Activated CD8-positive, alpha-beta memory T cell treated with anti-CD3 and anti-CD28 coated beads for 4 hours (primary cell): ENCODE results near the gene ALDH3B2.
"Not testable (repeated sequence)": the region's sequence is repeated elsewhere in the genome, so short reads cannot be mapped to it uniquely, and the experiment has no call there.

Experiments used
- DNase-seq, 2 donors: peaks; one replicate each; pipeline ENCODE4 v3.0.0-alpha.2; 2020; ENCODE audit warnings: low read depth in 2 of 2

ALDH3B2 gene

DNA sequence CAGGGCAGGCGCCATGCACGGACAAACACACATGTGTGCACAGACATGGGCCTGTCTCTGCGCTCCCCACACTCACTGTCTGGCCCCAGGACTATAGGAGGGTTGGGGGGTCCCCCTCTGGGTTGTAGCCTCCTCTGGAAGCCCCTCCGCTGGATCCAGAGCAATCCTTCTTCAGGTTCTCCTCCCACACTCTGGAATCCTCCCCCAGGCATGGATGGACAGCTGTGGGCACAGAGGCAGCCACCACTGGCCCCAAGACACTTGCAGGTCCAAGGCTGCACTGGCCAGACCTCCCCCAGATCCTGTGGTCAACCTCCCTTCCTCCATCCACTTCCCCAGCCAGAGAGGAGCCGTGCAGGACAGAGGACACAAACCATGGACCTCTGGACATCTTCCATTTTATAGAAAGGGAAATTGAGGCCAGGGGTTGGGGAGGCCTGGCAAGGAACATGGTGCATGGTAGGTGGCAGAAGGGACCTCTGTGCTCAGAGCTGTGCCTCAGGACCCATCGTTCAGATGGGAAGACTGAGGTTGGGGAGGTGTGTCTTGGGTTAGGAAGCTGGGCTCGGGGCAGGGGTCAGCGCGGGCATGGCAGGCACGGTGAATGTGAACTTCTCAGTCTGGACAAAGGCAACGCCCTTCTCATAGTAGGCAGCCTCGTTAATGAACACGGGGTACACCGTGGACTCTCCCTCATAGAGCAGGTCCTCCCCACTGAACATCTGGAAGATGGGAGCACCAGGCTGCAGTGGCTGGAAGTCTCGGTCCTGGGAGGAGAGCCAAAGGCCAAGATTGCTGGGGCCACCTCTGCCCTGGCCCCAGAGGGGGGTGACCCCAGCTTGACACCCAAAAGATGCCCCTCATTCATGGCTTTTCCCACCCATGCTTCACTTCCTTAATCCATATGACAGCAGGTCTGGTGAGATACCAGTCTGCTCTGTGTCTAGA, 32.0 kb downstream of the ALDH3B2 start:
- DNase-seq: no peak

DNA sequence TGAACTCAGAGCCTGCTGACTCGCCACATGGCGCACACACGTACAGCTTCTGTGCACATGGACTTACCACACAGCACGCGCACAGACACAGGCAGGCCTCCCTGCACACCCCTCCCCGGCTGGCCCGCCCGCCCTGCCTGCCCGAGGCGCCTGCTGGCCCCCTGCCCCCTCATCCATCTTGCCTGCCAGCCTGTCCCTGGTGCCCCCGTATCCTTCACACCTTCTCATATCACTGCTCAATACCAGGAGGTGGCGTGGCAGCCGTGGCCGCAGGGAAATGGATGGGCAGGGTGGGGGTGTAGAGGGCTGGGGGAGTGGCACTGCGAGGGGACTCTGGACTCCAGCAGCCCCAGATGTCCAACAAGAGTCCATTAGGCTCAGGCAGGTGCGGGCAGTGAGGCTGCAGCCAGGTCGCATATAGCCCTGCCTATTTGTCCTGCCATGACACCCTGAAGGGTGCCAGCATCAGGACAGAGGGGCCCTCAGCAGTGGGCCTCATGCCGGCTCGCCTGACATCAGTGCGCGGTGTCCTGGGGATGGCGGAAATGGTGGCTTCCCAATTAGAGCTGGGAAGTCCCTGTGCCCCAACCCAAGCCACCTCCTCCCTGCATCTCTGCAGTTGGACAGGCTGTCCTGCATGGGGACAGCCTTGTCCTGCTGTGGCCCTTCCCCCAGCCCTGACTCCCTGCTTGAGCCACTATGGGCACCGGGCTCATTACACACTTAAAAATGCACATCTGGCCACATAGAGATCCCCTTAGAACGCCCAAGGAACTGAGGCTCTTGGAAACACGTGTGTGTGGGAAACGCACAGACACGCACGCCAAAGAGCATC, 32.9 kb downstream of the ALDH3B2 start:
- DNase-seq: no peak

DNA sequence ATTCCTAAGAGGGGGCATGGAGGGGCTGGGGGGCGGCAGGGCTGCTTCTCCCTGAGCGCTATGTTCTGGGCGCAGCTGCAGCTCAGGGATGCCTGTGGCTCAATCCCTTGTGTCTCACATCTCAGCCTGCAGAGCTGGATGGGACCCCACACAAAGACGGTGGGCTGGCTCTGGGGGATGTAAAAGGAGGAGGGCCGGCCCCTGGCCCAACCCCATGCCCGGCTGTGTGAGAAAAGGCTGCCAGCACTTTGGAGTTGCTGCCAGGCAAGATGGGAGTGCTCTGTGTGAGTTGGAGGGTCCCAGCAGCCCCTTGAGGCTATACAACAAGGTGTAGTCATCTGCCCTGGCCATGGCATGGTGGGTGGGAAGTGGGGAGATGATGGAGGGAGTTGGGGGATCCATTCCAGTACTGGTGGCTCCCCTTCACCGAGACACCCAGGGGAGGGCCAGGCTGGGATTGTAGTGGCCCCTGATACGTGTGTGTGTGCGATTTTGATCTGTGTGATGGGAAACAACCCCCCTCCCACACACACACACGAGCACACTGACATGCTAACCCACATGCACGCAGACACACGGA, 33.6 kb downstream of the ALDH3B2 start:
- DNase-seq: no peak

DNA sequence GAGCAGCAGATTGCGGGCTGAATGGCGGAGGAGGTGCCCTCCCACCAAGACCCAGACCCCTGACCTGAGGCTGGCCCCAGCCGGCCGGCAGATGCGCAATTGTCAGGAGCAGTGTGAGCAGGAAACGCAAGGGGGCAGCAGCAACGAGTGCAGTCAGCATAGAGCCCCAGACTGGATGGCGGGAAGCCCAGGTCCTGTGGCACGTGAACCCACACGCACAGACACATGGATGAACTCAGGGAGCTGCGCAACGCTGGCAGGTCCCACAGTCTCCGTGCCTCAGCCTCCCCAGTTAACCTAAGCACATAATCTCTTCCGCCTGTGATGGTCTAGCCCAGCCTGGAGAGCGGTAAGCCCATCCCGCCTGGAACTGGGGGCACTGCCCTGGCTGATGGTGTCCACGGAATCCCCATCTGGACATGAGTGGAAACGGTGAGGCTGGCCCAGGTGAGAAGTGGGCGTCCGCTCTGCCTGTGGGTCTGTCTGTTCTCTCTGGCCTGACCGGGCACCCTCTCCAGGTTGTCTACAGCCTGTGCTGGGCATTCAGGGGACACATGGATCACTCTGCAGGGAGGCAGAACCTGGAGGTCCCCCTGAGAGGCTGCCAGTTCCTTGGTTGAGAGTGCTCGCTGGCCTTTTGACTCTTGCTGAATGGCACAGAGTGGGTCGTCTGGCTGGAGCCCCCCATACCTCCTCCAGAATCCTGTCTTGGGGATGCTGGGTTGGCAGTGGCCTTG, 34.2 kb downstream of the ALDH3B2 start:
- no peak for DNase-seq

DNA sequence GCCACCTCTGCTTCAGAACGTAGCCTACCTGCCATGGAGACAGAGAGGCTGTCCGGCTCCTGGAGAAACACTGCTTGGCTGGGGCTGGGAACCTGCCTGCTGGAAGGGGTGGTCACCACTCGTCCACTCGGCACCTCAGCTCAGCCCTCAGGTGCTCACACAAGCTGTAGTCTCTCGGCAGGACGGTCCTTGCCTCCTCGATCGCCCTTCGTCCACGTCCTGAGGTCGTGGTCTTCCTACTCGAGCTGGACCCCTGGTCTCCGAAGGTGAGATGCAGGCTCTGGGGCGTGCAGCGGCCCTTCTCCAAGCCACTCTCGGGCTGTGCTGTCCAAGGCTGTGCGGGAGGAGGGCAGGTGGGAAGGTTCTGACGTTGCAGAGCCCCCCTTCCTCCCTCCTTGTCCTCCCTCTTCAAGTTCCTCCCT, 35.0 kb downstream of the ALDH3B2 start, which contains the start of gene TBX10:
TSS of gene TBX10 (minus strand) at position 326 of the 422 bp plus-strand sequence. CDS start at position 35, 291 bp downstream.
- no peak for DNase-seq

DNA sequence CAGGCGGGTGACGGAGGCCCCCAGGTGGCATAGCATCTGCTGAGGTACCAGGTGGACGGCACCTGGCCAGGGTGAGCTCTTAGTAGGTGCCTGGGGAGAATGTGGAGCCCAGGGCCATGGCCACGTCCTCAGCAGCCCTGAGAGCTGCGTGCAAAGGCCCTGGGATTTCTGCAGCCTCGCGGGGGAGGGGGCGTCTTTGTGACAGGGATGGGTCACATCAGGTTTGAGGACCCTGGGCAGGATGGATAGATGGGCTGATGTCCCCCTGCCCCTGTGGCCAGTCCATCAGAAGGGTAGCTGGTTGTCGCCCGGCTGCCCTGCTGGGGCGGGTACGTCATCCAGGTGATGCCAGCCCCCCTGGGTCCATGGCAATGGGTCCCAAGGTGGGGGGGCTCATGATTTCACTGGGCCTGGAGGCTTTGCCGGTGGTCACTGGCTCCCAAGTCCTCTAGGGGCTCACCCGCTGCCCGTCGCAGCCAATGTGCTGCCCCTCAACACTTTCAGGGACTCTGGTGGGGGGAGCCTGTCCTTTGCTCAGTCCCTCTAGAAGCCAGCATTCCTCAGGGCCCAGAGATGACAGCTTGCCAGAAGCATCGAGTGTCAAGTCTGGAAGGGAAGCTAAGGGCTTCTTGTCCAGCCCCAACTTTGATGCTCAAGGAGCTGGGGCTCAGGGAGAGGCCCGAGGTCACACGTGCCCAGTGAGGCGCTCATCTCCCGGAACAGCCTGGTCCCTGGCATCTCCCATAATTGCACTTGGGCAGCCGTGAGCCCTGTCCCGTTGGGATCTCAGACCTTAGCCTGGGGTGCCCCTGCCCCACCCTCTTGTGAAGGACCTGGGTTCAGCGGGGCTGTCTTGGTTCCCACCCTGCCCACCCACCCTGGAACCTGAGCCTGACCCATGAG, 35.6 kb downstream of the ALDH3B2 start:
- DNase-seq: no peak

DNA sequence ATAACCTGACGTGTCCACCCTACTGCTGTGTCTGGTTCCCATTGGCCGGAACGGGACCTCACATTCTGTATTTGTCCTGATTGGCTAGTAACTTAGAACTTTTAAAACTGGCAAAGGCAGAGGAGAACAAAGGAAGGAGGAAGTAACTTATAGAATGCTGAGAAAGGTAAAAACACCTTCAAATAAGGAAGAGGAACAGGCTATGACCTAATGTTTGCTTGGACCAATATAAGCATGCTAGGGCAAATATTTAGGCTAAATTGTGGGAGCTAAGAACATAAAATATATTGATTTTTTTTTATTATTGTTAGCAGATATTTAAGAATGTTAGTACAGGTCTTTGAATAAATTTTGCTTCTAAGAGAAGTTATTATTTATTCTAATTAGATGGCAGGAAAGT, 37.0 kb downstream of the ALDH3B2 start:
- not testable (repeated sequence) for DNase-seq

DNA sequence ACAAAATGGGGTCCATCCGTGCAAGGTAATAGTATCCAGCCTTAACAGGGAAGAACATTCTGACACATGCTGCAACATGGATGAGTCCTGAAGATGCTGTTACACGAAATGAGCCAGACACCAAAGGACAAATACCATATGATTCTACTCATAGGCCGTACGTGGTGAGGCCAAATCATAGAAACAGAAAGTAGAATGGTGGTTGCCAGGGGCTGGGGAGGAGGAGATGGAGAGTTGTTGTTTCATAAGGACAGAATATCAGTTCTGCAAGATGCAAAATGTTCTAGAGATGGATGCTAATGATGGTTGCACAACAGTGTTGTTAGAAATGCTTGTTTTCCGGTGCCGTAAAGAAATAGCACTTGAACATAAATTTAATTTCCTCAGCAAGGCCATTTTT, 37.5 kb downstream of the ALDH3B2 start:
- DNase-seq: no peak

DNA sequence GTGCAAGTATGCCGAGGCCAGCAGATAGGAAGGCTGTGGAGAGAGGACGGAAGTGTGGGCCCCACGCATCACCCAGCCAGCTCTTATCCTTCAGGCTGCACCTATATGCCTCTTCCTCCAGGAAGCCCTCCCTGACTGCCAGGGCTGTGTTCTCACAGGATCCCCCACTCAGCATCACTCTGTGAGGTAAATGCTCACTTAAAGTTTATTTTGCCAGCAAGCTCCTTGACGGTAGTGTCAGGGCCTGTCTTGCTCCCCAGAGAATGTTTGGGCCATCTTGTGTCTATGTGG, 39.2 kb downstream of the ALDH3B2 start:
- DNase-seq: no peak

DNA sequence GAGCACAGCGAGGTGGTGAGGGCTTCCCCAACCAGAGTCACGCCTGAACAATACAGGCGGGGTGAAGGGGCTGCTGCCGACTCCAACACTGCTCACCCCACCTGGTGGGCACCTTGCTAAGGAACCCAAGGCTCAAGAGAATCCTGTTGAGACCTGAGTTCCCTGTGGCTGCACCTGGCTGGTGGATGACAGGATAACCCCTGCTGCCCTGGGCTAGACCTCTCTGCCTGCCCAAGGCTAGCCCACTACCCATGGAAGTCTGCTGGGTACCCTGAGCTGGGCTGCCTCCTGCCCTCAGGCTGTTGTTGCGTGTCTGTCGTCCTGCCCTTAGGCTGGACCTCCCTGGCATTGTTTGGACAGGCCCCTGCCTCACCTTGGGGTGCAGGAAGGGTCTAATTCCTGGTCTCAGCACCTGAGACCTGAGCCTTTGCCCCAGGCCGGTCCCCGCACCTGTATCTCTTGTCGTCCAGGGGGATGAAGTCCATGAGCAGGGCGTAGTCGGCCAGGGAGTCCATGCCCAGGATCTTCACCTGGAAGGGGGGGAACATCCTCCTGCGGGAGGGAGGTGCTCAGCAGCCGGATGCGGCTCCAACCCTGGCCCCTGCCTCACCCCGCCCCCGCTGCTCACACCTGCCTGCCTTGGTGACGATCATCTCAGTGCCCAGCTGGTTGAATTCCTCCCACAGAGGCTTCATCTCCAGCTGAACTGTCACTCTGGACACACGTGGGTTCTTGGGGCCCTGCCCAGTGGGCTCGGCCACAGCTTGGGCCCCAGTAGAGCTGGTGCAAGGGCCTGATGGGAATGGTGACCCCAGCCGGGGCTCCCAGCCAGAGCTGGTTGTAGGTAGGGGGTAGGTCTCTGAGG, 39.8 kb downstream of the ALDH3B2 start:
- DNase-seq: no peak

DNA sequence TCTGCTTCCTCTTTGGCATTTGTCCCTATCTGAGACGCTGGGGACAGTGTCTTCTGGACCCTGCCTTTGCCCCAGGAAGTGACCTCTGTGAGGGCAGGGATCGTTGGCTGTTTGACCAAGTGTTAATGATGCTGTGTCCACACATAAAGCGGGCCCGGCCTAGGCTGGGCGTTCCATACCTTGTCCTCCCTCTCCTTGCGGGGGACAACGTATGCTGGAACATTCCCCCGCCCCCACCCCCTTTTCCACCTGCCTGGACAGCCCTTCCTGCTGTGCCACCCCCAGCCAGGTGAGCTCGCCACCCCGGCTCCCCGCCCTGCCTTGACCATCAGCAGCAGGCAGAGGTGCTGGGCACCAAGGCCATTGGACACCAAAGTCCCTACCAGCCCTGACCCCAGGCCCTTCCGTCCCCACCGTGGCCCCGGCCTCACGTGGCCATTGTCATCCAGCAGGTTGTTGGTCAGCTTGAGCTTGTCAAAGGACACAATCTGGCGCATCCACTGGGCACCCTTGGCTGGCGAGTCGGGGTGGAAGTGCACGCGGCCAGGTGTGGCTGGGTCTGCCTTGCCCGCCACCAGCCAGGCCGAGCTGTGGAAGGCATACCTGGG, 40.6 kb downstream of the ALDH3B2 start:
- DNase-seq: no peak

DNA sequence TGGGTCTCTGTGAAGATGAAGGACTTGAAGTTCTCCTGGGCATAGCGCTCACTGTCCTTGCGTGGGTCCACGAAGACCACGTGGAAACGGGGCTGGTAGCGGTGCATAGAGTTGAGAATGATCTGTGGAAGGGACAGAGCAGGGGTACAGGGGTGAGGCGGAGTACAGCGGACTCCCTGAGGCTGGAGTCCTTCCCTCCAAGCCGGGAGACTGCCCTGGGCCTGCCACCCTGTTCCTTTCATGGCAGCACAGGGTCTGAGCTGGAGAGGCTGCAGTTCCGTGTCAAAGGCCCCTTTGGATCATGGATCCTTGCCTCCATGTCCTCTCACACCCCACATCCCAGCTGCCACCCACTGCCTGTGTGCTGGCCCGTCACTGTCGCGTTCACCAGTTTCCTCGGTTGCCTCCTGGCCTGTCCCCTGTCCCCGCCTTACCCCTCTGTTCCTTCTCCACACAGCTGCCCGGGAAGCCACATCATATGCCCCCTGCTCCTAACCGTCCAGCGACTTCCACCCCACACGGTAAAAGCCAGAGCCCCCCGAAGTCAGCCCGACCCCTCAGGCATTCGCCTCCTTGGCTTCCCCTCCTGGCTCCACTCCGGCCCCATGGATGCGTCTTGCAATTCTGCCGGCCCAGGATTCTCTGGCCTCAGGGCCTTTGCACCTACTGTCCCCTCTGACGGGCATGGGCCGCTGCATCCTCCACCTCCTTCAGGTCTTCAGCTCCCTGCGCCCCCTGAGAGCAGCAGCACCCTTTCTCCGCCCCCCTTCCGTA, 41.3 kb downstream of the ALDH3B2 start:
- DNase-seq: no peak

DNA sequence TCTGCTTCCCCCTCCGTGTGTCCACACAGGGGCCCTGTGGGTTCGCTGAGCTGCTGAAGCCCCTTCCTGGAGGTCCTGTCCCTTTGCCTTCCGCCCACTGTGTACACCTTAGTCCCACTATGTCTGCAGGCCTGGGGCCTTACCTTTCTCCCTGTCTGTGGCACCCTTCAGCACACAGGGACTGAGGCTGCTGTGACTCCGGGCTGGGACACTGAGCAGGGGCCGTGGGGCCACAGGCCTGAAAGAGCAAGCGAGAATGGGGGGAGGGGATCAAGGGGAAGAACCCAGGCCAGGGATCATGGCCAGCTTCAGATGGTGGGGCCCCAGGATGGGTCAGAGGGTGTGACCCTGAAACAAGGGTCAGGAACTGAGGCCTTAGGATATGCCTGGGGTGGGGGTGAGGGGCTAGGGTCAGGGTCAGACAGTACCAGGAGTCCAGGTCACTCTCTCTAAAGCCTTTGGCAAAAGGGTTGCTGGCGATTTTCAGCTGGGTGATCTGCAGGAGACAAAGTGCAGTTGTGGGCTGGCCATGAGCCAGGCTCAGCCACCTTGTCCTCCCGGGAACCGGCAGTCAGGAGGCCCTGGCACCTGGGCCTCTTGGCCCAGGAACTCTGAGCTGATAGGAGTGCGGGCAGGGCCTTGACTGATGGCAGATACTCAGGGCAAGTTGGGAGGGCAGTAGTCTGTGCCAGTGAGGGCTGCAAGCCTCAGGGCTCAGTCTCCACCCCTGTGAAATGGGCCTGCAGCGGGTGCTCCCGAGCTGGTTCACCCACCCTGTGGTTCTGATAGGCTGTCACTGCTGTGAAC, 42.0 kb downstream of the ALDH3B2 start:
- no peak for DNase-seq

DNA sequence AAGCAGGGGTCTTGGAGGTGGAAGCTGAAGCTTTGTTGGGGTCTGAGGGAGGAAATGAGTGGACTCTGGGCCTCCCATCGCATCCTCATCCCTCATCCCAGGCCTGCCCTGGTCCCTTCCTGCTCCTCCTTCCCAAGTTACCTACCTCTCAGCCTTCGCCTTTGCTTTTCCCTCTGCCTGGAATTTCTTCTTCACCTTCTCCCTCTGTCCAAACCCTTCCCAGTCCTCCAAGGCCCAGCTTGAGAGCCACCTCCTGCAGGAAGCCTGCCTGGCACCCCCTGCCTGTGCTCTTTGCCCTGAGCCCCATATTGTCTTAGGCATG, 42.6 kb downstream of the ALDH3B2 start:
- DNase-seq: no peak

DNA sequence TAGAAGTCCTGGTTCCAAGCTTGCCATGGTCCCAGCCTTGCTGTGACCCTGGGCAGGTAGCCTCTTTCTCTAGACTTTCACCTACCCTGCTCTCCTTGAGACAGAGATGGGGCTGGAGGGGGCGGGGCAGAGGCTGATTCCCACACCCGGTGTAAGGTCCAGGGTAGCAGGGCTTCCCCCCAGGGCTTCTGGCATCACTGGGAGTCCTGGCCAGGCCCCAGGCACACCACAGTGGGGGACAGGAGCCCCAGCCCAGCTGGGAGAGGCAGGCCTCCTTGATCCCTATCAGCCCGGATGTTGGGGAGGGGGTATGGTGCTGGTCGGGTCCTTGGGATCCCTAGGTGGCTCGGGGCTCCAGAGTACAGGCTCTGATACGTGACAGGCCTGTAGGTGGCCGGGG, 43.0 kb downstream of the ALDH3B2 start:
- no peak for DNase-seq

DNA sequence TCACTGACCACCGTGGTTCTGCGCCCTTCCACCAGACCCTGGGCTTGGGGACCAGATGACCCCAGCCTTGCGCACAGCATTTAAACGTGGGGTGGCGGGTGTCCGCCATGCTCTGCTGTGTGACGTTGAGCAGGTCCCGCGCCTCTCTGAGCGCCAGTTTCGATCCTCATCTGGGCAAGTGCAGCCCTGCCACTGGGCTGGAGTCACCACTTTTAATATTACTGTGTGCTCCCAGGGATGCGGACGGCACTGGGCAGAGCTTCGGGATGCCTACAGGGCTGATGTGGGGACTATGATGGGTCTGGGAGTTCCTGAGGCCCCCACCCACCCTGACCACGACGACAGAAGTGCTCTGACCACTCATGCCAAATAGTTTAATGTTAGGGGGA, 43.5 kb downstream of the ALDH3B2 start:
- no peak for DNase-seq

DNA sequence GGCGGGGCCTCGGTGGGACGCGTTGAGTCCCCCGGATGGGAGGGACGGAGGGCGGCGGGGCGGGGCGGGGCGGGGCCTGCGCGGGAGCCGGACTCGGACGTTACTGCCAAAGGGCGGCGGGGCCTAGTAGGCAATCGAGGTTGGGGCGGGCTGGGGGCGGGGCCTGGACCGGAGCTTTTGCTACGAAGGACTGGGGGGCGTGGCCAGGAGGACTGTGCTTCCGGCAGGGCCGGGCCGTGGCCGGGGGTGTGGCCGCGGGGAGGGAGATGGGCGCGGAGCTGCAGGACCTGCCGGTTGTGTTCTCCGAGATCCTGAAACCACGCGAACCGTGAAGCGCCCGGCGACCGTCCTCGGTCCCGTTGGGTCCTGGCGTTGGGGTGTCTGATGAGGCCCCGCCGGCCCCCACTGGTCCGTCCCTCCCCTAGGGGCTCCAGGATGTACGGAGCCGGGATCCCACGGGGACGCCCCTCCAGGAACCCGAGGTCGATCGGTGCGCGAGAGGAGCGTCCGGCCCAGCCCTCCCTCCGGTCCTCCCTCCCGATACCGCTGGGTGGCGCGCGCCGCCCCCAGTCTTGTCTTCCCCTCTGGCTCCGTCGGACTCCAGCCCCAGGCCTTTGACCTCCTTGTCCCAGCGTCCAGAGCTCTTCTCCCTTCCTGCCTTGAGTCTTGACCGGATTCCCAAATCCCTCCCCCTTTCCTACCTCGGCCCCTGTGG, 44.0 kb downstream of the ALDH3B2 start:
- DNase-seq: peak; percentile 87 to 91
